Lung (tissue), 12 donors: Measurements from ENCODE around the gene AGRN. TPM values are rescaled to one million over a fixed set of nuclear protein-coding genes. Genes with fewer than 3 reads are reported as not detected.

Experiments used
- ATAC-seq: fragments of 200-7000 bp; cut with Tn5 transposase; one replicate; pipeline ENCODE4 v1.9.1; 2020; ENCODE audit warnings: moderate number of reproducible peaks; ENCODE audit not compliant: insufficient read depth, low FRiP score
- DNase-seq, 3 donors: peaks; one replicate each; pipeline ENCODE4 v3.0.0-alpha.2; 2013 to 2017
- H3K27ac ChIP-seq, 2 donors: one replicate each; pipeline ENCODE4 v1.5.1; 2013; ENCODE audit warnings: mild to moderate bottlenecking in 2 of 2, moderate library complexity in 2 of 2, control low read depth in 1 of 2, inconsistent platforms in 1 of 2, low read depth in 1 of 2, low read length in 1 of 2
- H3K27me3 ChIP-seq, 3 donors: one replicate each; pipeline ENCODE4 v1.5.1; 2013; ENCODE audit warnings: low read length in 2 of 3; ENCODE audit not compliant: control insufficient read depth in 3 of 3, insufficient read depth in 3 of 3
- H3K36me3 ChIP-seq, 4 donors: one replicate each; pipeline ENCODE4 v1.5.1; 2013; ENCODE audit warnings: low read length in 4 of 4, mild to moderate bottlenecking in 1 of 4, moderate library complexity in 1 of 4; ENCODE audit not compliant: control insufficient read depth in 4 of 4, insufficient read depth in 4 of 4
- H3K4me1 ChIP-seq, 5 donors: one replicate each; pipeline ENCODE4 v1.5.1; 2013; ENCODE audit warnings: low read length in 5 of 5, mild to moderate bottlenecking in 2 of 5, moderate library complexity in 1 of 5; ENCODE audit not compliant: control insufficient read depth in 5 of 5, insufficient read depth in 5 of 5
- H3K4me3 ChIP-seq: one replicate; pipeline ENCODE4 v1.5.1; 2013; ENCODE audit warnings: mild to moderate bottlenecking, control low read depth, moderate library complexity
- H3K9ac ChIP-seq, 2 donors: one replicate each; pipeline ENCODE4 v1.5.1; 2013; ENCODE audit warnings: low read length in 2 of 2, control low read depth in 1 of 2; ENCODE audit not compliant: insufficient read depth in 1 of 2
- H3K9me3 ChIP-seq, 4 donors: one replicate each; pipeline ENCODE4 v1.5.1; 2013; ENCODE audit warnings: low read length in 3 of 4, mild to moderate bottlenecking in 1 of 4, moderate library complexity in 1 of 4; ENCODE audit not compliant: control insufficient read depth in 4 of 4, insufficient read depth in 3 of 4
- WGBS, 2 donors: extraction: QIAGEN DNeasy Blood & Tissue Kit; methylation state at CpG; one replicate each; pipeline ENCODE4 v1.1.7; 2013; 5-methylcytosine and 5-hydroxymethylcytosine counted together
- polyA plus RNA-seq, 2 donors: library from polyadenylated mRNA; stranded (reverse); fragments of 200-250 nt; gene quantifications; one replicate each; pipeline ENCODE4 v1.2.1, GENCODE V29; 2013
- total RNA-seq, 2 donors: library from RNA; depleted of rRNA in 1 of 2; stranded (reverse); fragments of >200 nt in 1 of 2; gene quantifications; one replicate each; pipeline ENCODE4 v1.2.1, GENCODE V29; 2014 to 2021
- TF ChIP-seq, protein P1 (sequence below): IDR thresholded peaks from 2 replicates; pipeline ENCODE4 v1.5.1; 2012; ENCODE audit warnings: mild to moderate bottlenecking; ENCODE audit errors: control extremely low read depth, extremely low read depth
- donor health status: control.
- donor health status: control.
- donor health status: Bipolar disorder and iron deficiency.
- donor health status: healthy.
- donor health status: DM: yes; HTN: yes; CAD: no.

AGRN gene
- total and polyA plus RNA-seq, 4 donors: 30.7 to 124 (median 85.2) TPM

DNA sequence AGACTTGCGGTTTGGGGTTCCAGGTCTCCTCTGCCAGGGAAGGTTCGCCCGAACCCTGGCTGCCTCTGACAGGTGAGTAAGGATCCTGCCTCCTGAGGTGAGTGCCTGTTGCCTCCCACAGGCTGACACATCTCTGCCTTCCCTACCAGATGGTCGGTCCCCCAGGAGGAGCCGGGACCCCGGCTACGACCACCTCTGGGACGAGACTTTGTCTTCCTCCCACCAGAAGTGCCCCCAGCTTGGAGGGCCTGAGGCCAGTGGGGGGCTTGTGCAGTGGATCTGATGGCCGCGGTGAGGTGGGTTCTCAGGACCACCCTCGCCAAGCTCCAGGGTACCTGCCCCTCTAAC, 45.7 kb upstream of the AGRN start:
- Histone ChIP-seq H3K36me3 (no peaks in the 10 kb centered on the region), H3K4me3 (no peak overlapping the region), H3K27ac (no peak overlapping the region), H3K27me3 (peaks cover 0 to 36% (median 11%) of the 10 kb centered on the region in 3 donors), H3K9ac (no peak overlapping the region), H3K4me1 (peaks cover 0 to 6% (median 0%) of the 10 kb centered on the region in 5 donors), H3K9me3 (no peaks in the 10 kb centered on the region)
- TF ChIP-seq, protein P1, sequence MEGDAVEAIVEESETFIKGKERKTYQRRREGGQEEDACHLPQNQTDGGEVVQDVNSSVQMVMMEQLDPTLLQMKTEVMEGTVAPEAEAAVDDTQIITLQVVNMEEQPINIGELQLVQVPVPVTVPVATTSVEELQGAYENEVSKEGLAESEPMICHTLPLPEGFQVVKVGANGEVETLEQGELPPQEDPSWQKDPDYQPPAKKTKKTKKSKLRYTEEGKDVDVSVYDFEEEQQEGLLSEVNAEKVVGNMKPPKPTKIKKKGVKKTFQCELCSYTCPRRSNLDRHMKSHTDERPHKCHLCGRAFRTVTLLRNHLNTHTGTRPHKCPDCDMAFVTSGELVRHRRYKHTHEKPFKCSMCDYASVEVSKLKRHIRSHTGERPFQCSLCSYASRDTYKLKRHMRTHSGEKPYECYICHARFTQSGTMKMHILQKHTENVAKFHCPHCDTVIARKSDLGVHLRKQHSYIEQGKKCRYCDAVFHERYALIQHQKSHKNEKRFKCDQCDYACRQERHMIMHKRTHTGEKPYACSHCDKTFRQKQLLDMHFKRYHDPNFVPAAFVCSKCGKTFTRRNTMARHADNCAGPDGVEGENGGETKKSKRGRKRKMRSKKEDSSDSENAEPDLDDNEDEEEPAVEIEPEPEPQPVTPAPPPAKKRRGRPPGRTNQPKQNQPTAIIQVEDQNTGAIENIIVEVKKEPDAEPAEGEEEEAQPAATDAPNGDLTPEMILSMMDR: no peak
- ATAC-seq (no peak), DNase-seq (no peak)
- WGBS, 2 donors: 85 to 88% methylated on average over 10 to 11 of the region's 11 CpGs

DNA sequence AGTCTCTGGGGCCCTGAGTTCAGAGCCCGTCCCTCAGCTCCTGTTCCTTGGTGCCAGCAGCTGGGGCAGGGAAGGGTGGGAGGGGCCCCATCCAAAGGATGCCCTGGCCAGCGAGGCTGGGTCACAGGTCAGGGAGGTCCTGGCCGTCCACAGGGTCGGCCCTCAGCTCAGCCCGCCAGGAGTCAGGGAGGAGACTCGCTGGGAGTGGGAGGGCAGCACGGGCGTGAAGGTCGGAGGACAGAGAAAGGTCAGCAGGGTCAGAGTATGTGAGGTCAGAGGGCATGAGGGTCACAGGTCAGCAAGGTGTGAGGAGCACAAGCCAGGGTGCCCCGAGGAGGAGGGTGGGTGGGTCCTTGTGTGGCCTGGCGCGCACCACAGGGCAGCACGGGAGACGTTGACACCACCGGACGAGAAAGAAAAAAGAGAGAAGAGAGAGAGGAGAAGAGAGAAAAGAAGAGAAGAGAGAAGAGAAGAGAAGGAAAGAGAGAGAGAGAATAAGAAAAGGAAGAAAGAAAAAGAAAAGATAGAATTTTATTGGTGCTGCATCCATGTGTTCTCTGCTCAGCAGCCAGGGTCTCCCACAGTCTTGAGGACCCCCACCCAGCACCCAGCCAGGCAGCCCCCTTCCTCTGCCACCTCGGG, 45.1 kb upstream of the AGRN start:
- H3K36me3 ChIP-seq: no peaks in the 10 kb centered on the region
- no peak overlapping the region for H3K27ac ChIP-seq
- TF ChIP-seq, protein P1: no peak
- H3K4me3 ChIP-seq: no peak overlapping the region
- peaks cover 0 to 31% (median 6%) of the 10 kb centered on the region in 3 donors for H3K27me3 ChIP-seq
- DNase-seq: no peak
- peaks cover 0 to 6% (median 0%) of the 10 kb centered on the region in 5 donors for H3K4me1 ChIP-seq
- H3K9me3 ChIP-seq: no peaks in the 10 kb centered on the region
- no peak for ATAC-seq
- WGBS, 2 donors: 72 to 81% methylated on average over 17 of the region's 17 CpGs
- no peak overlapping the region for H3K9ac ChIP-seq

- Histone ChIP-seq H3K27ac (no peak overlapping the region), H3K9ac (no peak overlapping the region), H3K4me3 (no peak overlapping the region), H3K9me3 (peaks cover 0 to 2% (median 0%) of the 10 kb centered on the region in 4 donors), H3K27me3 (peaks cover 0 to 25% (median 1%) of the 10 kb centered on the region in 3 donors), H3K36me3 (no peaks in the 10 kb centered on the region), H3K4me1 (peaks cover 0 to 6% (median 0%) of the 10 kb centered on the region in 5 donors)
- DNase-seq (no peak), ATAC-seq (no peak)
- TF ChIP-seq, protein P1: no peak
- 65 to 82% methylated on average over 7 to 9 of the region's 9 CpGs for WGBS, 2 donors
These were observed 44.6 kb upstream of the AGRN start for GRCh38 chr1:975365-975764.
